Common myeloid progenitor, CD34-positive (primary cell): ENCODE measurements around the gene NCS1.

Experiments used
- CTCF ChIA-PET: fragments of 350-600 bp; sonication (Branson Sonifier 250); formaldehyde crosslinking; loops from one replicate; lab custom pipeline; 2021; ENCODE audit warnings: antibody characterized with exemption; lab: Charles Lee
- POLR2A ChIA-PET: fragments of 350-600 bp; sonication (Branson Sonifier 250); formaldehyde crosslinking; loops from one replicate; lab custom pipeline; 2021; ENCODE audit warnings: antibody characterized with exemption; lab: Charles Lee
- DNase-seq, 3 donors: peaks; one replicate each; pipeline versions ENCODE4 v3.0.0 to v3.0.0-alpha.2; 2013
- H3K27ac ChIP-seq, 2 experiments: 1 replicate in 1 of 2; 2 replicates in 1 of 2; pipeline ENCODE4 v1.7.0; 2013; ENCODE audit warnings: inconsistent platforms in 2 of 2, low read length in 2 of 2, mild to moderate bottlenecking in 2 of 2, low read depth in 1 of 2, moderate library complexity in 1 of 2; ENCODE audit not compliant: severe bottlenecking in 2 of 2, insufficient read depth in 1 of 2, poor library complexity in 1 of 2
- H3K27me3 ChIP-seq, 5 experiments: replicated peaks in 2 of 5; 1 replicate in 3 of 5; 2 replicates in 2 of 5; pipeline versions ENCODE4 v1.6.1 to v1.7.0; 2013; ENCODE audit warnings: low read length in 4 of 5, mild to moderate bottlenecking in 2 of 5, moderate library complexity in 2 of 5, inconsistent platforms in 1 of 5; ENCODE audit not compliant: insufficient read depth in 5 of 5, control insufficient read depth in 4 of 5
- H3K36me3 ChIP-seq, 4 experiments: 1 replicate in 2 of 4; 2 replicates in 2 of 4; pipeline versions ENCODE4 v1.6.1 to v1.7.0; 2013; ENCODE audit warnings: low read length in 3 of 4, control low read depth in 1 of 4, mild to moderate bottlenecking in 1 of 4; ENCODE audit not compliant: control insufficient read depth in 4 of 4, insufficient read depth in 4 of 4
- H3K4me1 ChIP-seq, 4 experiments: 1 replicate in 3 of 4; 2 replicates in 1 of 4; pipeline versions ENCODE4 v1.6.1 to v1.7.1; 2013; ENCODE audit warnings: low read length in 3 of 4, mild to moderate bottlenecking in 3 of 4, control low read depth in 1 of 4, inconsistent platforms in 1 of 4, moderate library complexity in 1 of 4; ENCODE audit not compliant: control insufficient read depth in 4 of 4, insufficient read depth in 4 of 4; ENCODE audit errors: control extremely low read depth in 1 of 4
- H3K4me3 ChIP-seq, 7 experiments: 1 replicate in 4 of 7; 2 replicates in 3 of 7; pipeline versions ENCODE4 v1.5.1 to v1.7.0; 2013; ENCODE audit warnings: mild to moderate bottlenecking in 7 of 7, low read length in 6 of 7, moderate library complexity in 6 of 7, inconsistent platforms in 2 of 7, low read depth in 2 of 7, control low read depth in 1 of 7; ENCODE audit not compliant: insufficient read depth in 4 of 7, control insufficient read depth in 1 of 7; ENCODE audit errors: extremely low read depth in 1 of 7
- H3K9me3 ChIP-seq, 5 experiments: 1 replicate in 4 of 5; 2 replicates in 1 of 5; pipeline versions ENCODE4 v1.6.1 to v1.7.1; 2013; ENCODE audit warnings: low read length in 4 of 5, mild to moderate bottlenecking in 2 of 5, inconsistent platforms in 1 of 5, low read depth in 1 of 5, moderate library complexity in 1 of 5; ENCODE audit not compliant: control insufficient read depth in 4 of 5, insufficient read depth in 2 of 5; ENCODE audit errors: control extremely low read depth in 1 of 5
- WGBS: methylation state at CpG from one replicate; pipeline ENCODE4 v1.1.5; 2013; ENCODE audit not compliant: insufficient coverage; 5-methylcytosine and 5-hydroxymethylcytosine counted together

The NCS1 gene

GRCh38 chr9:130264414-130265350 lies 92.5 kb downstream of the NCS1 start:
- POLR2A ChIA-PET: no interaction called here
- CTCF ChIA-PET: no interaction called here
- WGBS: 66% methylated on average over 15 of the region's 18 CpGs
- Histone ChIP-seq H3K4me1 (peaks cover 0 to 9% (median 4%) of the 10 kb centered on the region in 4 experiments), H3K36me3 (no peaks in the 10 kb centered on the region), H3K27me3 (peaks cover 3 to 91% (median 55%) of the 10 kb centered on the region in 5 experiments), H3K9me3 (peaks cover 0 to under 1% (median 0%) of the 10 kb centered on the region in 5 experiments), H3K4me3 (no peak overlapping the region), H3K27ac (no peak overlapping the region)
- DNase-seq: no peak

GRCh38 chr9:130265431-130266235 lies 93.4 kb downstream of the NCS1 start, which contains the start of gene HMCN2:
Gene HMCN2, plus strand, starts transcription at chr9:130265760. Its CDS starts 119 bp downstream, at chr9:130265879.
- WGBS: under 1% methylated on average over 73 of the region's 89 CpGs
- Histone ChIP-seq H3K36me3 (no peaks in the 10 kb centered on the region), H3K27ac (no peak within 1 kb of the TSS), H3K27me3 (peaks cover 3 to 93% (median 52%) of the 10 kb centered on the region in 5 experiments), H3K4me1 (peaks cover 0 to 9% (median 4%) of the 10 kb centered on the region in 4 experiments), H3K4me3 (peak within 1 kb of the TSS in 3 of 7 experiments; percentile 1 to 26 (median 19)), H3K9me3 (no peaks in the 10 kb centered on the region)
- DNase-seq: peak in 2 of 3 donors; percentile 35 to 41
- POLR2A ChIA-PET: no interaction called here
- CTCF ChIA-PET: no interaction called here

- WGBS: 32% methylated on average over 33 of the region's 41 CpGs
- Histone ChIP-seq H3K27me3 (peaks cover 5 to 92% (median 49%) of the 10 kb centered on the region in 5 experiments), H3K4me3 (no peak overlapping the region), H3K36me3 (no peaks in the 10 kb centered on the region), H3K27ac (no peak overlapping the region), H3K4me1 (peaks cover 0 to 9% (median 4%) of the 10 kb centered on the region in 4 experiments), H3K9me3 (no peaks in the 10 kb centered on the region)
- peak in 1 of 3 donors; percentile 15 for DNase-seq
- CTCF ChIA-PET: no interaction called here
- POLR2A ChIA-PET: no interaction called here
These were observed 94.3 kb downstream of the NCS1 start for GRCh38 chr9:130266236-130267098.

DNA sequence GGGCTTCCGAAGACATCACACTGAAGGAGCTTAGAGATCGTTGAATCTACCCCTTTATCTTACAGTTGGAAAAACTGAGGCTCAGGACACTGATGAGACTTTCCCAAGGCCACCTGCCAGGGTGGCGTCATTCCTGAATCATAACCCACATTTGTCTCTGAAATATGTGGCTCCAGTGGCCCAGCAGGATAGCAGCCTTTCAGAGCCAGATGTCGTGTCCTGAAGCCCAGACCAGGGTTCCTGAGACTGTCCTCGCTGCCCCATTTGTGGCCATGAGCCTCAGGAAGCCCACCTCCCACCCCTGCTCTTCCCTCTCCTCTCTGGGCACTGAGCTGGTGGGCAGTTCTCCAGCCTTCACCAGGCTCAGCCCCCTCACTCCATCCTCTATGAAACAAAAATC lies 95.7 kb downstream of the NCS1 start:
- Histone ChIP-seq H3K9me3 (no peaks in the 10 kb centered on the region), H3K27me3 (peaks cover 7 to 77% (median 44%) of the 10 kb centered on the region in 5 experiments), H3K27ac (no peak overlapping the region), H3K4me3 (no peak overlapping the region), H3K4me1 (peaks cover 0 to 9% (median 4%) of the 10 kb centered on the region in 4 experiments), H3K36me3 (no peaks in the 10 kb centered on the region)
- 95% methylated on average over 5 of the region's 5 CpGs for WGBS
- DNase-seq: no peak
- POLR2A ChIA-PET: no interaction called here
- CTCF ChIA-PET: no interaction called here

- POLR2A ChIA-PET: no interaction called here
- WGBS: 41% methylated on average over 10 of the region's 16 CpGs
- peaks cover 0 to 9% (median 4%) of the 10 kb centered on the region in 4 experiments for H3K4me1 ChIP-seq
- peak in 2 of 3 donors; percentile 23 to 36 for DNase-seq
- H3K27ac ChIP-seq: no peak overlapping the region
- H3K36me3 ChIP-seq: no peaks in the 10 kb centered on the region
- H3K4me3 ChIP-seq: no peak overlapping the region
- peaks cover 7 to 71% (median 38%) of the 10 kb centered on the region in 5 experiments for H3K27me3 ChIP-seq
- CTCF ChIA-PET: no interaction called here
- no peaks in the 10 kb centered on the region for H3K9me3 ChIP-seq
These were observed 96.5 kb downstream of the NCS1 start for GRCh38 chr9:130268521-130269211.

DNA sequence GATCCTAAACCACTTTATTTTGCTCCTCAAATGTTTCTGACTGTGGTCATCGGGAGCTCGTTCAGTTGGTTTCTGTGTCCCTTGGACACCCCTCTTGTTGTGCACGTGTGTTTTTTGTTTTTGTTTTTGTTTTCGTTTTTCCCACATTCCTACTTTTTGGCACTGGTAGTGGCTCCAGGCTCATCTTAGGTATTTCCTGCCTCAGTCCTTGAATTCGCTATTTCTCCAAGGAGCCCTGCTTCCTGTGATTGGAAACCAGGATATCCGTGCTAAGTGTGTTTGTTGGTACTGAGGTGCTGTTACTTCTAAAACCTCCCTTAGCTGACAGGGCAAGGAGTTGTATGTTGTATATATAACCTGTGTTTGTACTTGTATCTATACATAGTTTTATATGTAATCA lies 99.3 kb downstream of the NCS1 start:
- Histone ChIP-seq H3K27me3 (peaks cover 4 to 45% (median 23%) of the 10 kb centered on the region in 5 experiments), H3K4me3 (no peak overlapping the region), H3K4me1 (no peaks in the 10 kb centered on the region), H3K36me3 (no peaks in the 10 kb centered on the region), H3K9me3 (no peaks in the 10 kb centered on the region), H3K27ac (no peak overlapping the region)
- POLR2A ChIA-PET: interaction anchor here (0.5 kb wide), 1 partner anchor 41 kb away, joined by 6 read pairs; no protein-coding TSS in a partner anchor
- CTCF ChIA-PET: interaction anchor here (0.8 to 1.4 kb wide), 4 partner anchors 25 to 164 kb away, joined by 3 read pairs; no protein-coding TSS in a partner anchor
- no peak for DNase-seq
- 100% methylated on average over 4 of the region's 6 CpGs for WGBS
